Smooth muscle cell (in vitro differentiated cells): ENCODE measurements around the gene DYRK4. TPM values are rescaled to one million over a fixed set of nuclear protein-coding genes. Genes with fewer than 3 reads are reported as not detected.

Source experiments
- DNase-seq: peaks from one replicate; lab custom pipeline; 2025; ENCODE audit not compliant: unreplicated experiment; lab: John Stamatoyannopoulos, UW
- H2AFZ ChIP-seq: fragments of 200-600 bp; sonication (generic); 2 replicates; pipeline ENCODE4 v1.6.0; 2016; ENCODE audit warnings: antibody characterized with exemption, low read depth, mild to moderate bottlenecking
- H3F3A ChIP-seq: fragments of 200-600 bp; sonication (generic); 2 replicates; pipeline ENCODE4 v1.6.0; 2017; ENCODE audit warnings: antibody characterized with exemption, low read depth
- H3K27ac ChIP-seq: fragments of 200-600 bp; sonication (generic); 2 replicates; pipeline ENCODE4 v1.5.1; 2016; ENCODE audit warnings: low read depth, mild to moderate bottlenecking
- H3K27me3 ChIP-seq: fragments of 200-600 bp; sonication (generic); 2 replicates; pipeline ENCODE4 v1.6.1; 2016; ENCODE audit warnings: low read depth, mild to moderate bottlenecking
- H3K36me3 ChIP-seq: fragments of 200-600 bp; sonication (generic); 2 replicates; pipeline ENCODE4 v1.5.1; 2016; ENCODE audit warnings: low read depth
- H3K4me1 ChIP-seq: fragments of 200-600 bp; sonication (generic); 2 replicates; pipeline ENCODE4 v1.5.1; 2016; ENCODE audit warnings: low read depth
- H3K4me2 ChIP-seq: fragments of 200-600 bp; sonication (generic); 2 replicates; pipeline ENCODE4 v1.6.0; 2016; ENCODE audit warnings: mild to moderate bottlenecking
- H3K4me3 ChIP-seq: fragments of 200-600 bp; sonication (generic); 2 replicates; pipeline ENCODE4 v1.5.1; 2016; ENCODE audit warnings: mild to moderate bottlenecking
- H3K79me2 ChIP-seq: fragments of 200-600 bp; sonication (generic); 2 replicates; pipeline ENCODE4 v1.6.0; 2016; ENCODE audit warnings: low read depth, mild to moderate bottlenecking
- H3K9ac ChIP-seq: fragments of 200-600 bp; sonication (generic); 2 replicates; pipeline ENCODE4 v1.6.0; 2016; ENCODE audit warnings: low read depth
- H3K9me3 ChIP-seq: fragments of 200-600 bp; sonication (generic); replicated peaks from 2 replicates; pipeline ENCODE4 v1.5.1; 2016; ENCODE audit warnings: low read depth
- H4K20me1 ChIP-seq: fragments of 200-600 bp; sonication (generic); 2 replicates; pipeline ENCODE4 v1.6.0; 2016; ENCODE audit warnings: low read depth
- WGBS: methylation state at CpG from one replicate; pipeline ENCODE4 v1.1.7; 2016; ENCODE audit warnings: low lambda C conversion rate; 5-methylcytosine and 5-hydroxymethylcytosine counted together
- polyA plus RNA-seq: library from polyadenylated mRNA; unstranded; fragments of >200 nt; fragmentation: Nextera tagmentation; extraction: Ambion mirVana; gene quantifications from 2 replicates; pipeline ENCODE4 v1.2.1, GENCODE V29; 2016
- total RNA-seq: library from RNA; depleted of rRNA; stranded (reverse); fragments of >200 nt; gene quantifications from 2 replicates; pipeline ENCODE4 v1.2.3, GENCODE V29; 2014
- TF ChIP-seq, protein P1 (sequence below): fragments of 200-600 bp; sonication (generic); IDR thresholded peaks from 2 replicates; pipeline ENCODE4 v1.5.1; 2017; ENCODE audit warnings: borderline replicate concordance, mild to moderate bottlenecking, antibody characterized with exemption; ENCODE audit not compliant: insufficient read depth, poor library complexity, severe bottlenecking

The DYRK4 gene
- total and polyA plus RNA-seq, 2 experiments from 2014 or later, result 27.1 to 61.6 TPM

DNA sequence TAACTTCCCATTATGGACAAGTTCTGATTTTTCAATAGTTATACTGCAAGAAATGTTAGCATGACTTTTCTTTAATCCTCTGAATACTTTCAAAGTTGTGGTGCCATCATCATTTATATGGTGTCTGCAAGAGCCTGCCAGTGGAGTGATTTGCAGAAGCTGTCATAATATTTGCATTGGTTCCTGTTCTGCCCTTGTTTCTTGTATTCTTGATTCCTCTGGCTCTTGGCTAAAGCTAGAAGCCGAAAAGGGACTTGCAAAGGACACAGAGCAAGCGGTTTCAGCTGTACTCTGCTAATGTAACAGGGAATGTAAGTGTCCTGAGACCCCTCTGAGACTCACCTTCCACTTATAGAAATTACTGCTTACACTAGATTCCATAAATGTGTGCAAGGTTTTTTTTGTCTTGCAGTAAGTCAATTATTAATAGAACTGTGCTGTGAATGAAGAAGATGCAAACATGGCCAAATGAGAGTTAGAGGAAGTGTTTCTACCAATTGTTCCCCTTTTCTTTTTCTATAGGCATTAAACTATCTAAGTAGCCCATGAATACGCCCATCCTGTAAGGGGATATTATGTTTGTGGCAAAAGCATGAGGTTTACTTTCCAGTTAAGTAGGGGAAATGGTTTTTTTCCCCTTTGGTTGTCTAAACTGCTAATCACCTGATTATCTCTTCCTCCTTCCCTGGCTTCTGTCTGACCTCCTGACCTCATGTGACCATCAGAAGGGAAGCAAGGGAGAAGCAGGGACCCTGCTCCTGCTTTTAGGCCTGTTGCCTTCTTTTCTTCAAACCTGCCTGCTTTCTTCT is 5.3 kb downstream of the DYRK4 start:
- H3K36me3 ChIP-seq, result no peaks in the 10 kb centered on the region
- H3K9ac ChIP-seq, result no peak overlapping the region
- H3K4me3 ChIP-seq, result no peak overlapping the region
- no peak overlapping the region for H3K27ac ChIP-seq
- H3K79me2 ChIP-seq, result no peaks in the 10 kb centered on the region
- H3K4me2 ChIP-seq, result no peak overlapping the region
- 76% methylated on average over 3 of the region's 3 CpGs for WGBS
- no peak overlapping the region for H2AFZ ChIP-seq
- peaks cover 39% of the 10 kb centered on the region for H3K27me3 ChIP-seq
- H4K20me1 ChIP-seq, result no peaks in the 10 kb centered on the region
- no peaks in the 10 kb centered on the region for H3K4me1 ChIP-seq
- no peak for DNase-seq
- H3F3A ChIP-seq, result no peaks in the 10 kb centered on the region
- TF ChIP-seq, protein P1, sequence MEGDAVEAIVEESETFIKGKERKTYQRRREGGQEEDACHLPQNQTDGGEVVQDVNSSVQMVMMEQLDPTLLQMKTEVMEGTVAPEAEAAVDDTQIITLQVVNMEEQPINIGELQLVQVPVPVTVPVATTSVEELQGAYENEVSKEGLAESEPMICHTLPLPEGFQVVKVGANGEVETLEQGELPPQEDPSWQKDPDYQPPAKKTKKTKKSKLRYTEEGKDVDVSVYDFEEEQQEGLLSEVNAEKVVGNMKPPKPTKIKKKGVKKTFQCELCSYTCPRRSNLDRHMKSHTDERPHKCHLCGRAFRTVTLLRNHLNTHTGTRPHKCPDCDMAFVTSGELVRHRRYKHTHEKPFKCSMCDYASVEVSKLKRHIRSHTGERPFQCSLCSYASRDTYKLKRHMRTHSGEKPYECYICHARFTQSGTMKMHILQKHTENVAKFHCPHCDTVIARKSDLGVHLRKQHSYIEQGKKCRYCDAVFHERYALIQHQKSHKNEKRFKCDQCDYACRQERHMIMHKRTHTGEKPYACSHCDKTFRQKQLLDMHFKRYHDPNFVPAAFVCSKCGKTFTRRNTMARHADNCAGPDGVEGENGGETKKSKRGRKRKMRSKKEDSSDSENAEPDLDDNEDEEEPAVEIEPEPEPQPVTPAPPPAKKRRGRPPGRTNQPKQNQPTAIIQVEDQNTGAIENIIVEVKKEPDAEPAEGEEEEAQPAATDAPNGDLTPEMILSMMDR, result no peak
- no peaks in the 10 kb centered on the region for H3K9me3 ChIP-seq

DNA sequence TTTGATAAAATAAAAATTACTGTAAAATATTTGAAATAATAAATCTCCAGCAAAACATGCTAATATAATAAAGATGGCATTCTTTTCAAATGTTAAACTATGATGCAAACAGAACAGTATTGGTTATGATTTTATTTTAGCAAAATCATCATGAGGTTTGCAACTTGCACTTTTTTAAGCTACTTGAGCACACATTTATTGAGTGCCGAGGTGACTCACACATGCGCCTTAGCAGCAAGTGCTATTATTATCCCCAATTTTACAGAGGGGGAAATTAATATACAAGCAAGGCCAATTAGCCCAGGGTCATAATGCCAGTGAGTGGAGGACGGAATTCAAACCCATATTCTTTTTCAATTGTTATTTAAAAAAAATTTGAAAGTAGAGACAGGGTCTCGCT is 7.3 kb downstream of the DYRK4 start:
- H3K27me3 ChIP-seq, result peaks cover 38% of the 10 kb centered on the region
- no peak for DNase-seq
- H2AFZ ChIP-seq, result no peak overlapping the region
- H3K79me2 ChIP-seq, result no peaks in the 10 kb centered on the region
- H4K20me1 ChIP-seq, result no peaks in the 10 kb centered on the region
- WGBS, result 95% methylated on average over 4 of the region's 4 CpGs
- no peak overlapping the region for H3K9ac ChIP-seq
- H3K9me3 ChIP-seq, result no peaks in the 10 kb centered on the region
- H3K36me3 ChIP-seq, result no peaks in the 10 kb centered on the region
- TF ChIP-seq, protein P1, result no peak
- H3K4me1 ChIP-seq, result no peaks in the 10 kb centered on the region
- H3K27ac ChIP-seq, result no peak overlapping the region
- no peak overlapping the region for H3K4me2 ChIP-seq
- H3K4me3 ChIP-seq, result no peak overlapping the region
- no peaks in the 10 kb centered on the region for H3F3A ChIP-seq

DNA sequence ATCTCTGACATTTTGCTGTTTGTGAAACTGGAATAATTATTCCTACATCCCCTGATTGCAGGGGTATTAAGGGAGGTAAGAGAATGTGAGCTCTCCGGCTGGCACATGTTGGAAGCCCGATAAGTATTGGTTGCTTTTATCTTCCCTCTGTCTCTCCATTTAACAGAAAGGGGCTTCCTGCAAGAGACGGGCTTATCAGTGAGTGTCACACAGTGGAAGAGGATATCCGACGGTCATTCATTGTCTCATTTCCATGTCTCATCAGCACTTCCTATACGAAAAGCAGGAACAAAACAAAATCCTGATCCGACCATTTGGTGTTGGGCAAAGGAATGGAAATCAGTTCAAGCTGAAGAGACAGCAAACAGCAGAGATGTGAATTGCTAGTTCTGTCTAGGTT is 10.7 kb downstream of the DYRK4 start:
- no peak for DNase-seq
- H3F3A ChIP-seq, result no peaks in the 10 kb centered on the region
- no peak overlapping the region for H3K9ac ChIP-seq
- no peaks in the 10 kb centered on the region for H4K20me1 ChIP-seq
- no peak overlapping the region for H3K4me3 ChIP-seq
- no peak overlapping the region for H3K27ac ChIP-seq
- no peak overlapping the region for H2AFZ ChIP-seq
- no peak overlapping the region for H3K4me2 ChIP-seq
- peaks cover 19% of the 10 kb centered on the region for H3K27me3 ChIP-seq
- TF ChIP-seq, protein P1, result no peak
- no peaks in the 10 kb centered on the region for H3K79me2 ChIP-seq
- no peaks in the 10 kb centered on the region for H3K9me3 ChIP-seq
- 64% methylated on average over 7 of the region's 7 CpGs for WGBS
- no peaks in the 10 kb centered on the region for H3K36me3 ChIP-seq
- H3K4me1 ChIP-seq, result no peaks in the 10 kb centered on the region
